GM12878 (cell line): ENCODE measurements around the gene ENGASE. TPM values are rescaled to one million over a fixed set of nuclear protein-coding genes. Genes with fewer than 3 reads are reported as not detected.

Source experiments
- BCLAF1 ChIP-seq: fragments of 450-650 bp; IDR thresholded peaks from 2 replicates; pipeline ENCODE4 v1.6.1; 2017; ENCODE audit warnings: antibody characterized with exemption, mild to moderate bottlenecking, moderate library complexity
- IRF4 ChIP-seq: IDR thresholded peaks from 2 replicates; pipeline ENCODE4 v1.6.1; 2011; ENCODE audit warnings: low read depth, low read length
- MEF2A ChIP-seq: IDR thresholded peaks from 2 replicates; pipeline ENCODE4 v1.6.1; 2011; ENCODE audit warnings: low read depth, mild to moderate bottlenecking, low read length, moderate library complexity; ENCODE audit not compliant: insufficient read depth
- NRF1 ChIP-seq: conservative IDR thresholded peaks from 2 replicates; pipeline ENCODE4 v1.6.1; 2011; ENCODE audit warnings: mild to moderate bottlenecking, low read depth, low read length, improper control_type of control experiment
- POU2F2 ChIP-seq: IDR thresholded peaks from 3 replicates; pipeline ENCODE4 v1.6.1; 2011; ENCODE audit warnings: low read depth, mild to moderate bottlenecking, low read length, borderline replicate concordance
- RUNX3 ChIP-seq: IDR thresholded peaks from 2 replicates; pipeline ENCODE4 v1.6.1; 2012; ENCODE audit warnings: low read length, inconsistent platforms
- TCF3 ChIP-seq: IDR thresholded peaks from 2 replicates; pipeline ENCODE4 v1.6.1; 2012; ENCODE audit warnings: low read depth, mild to moderate bottlenecking, low read length, borderline replicate concordance; ENCODE audit not compliant: insufficient read depth
- ZZZ3 ChIP-seq: IDR thresholded peaks from 2 replicates; pipeline ENCODE4 v1.6.1; 2011; ENCODE audit warnings: low read depth; ENCODE audit not compliant: control insufficient read depth, insufficient read length
- polyA plus RNA-seq, 11 experiments: library from polyadenylated mRNA; depleted of rRNA in 4 of 11; unstranded in 6 of 11; stranded (reverse) in 5 of 11; fragments of >200 nt; fragmentation: Nextera tagmentation in 4 of 11; fragmentation: Illumina TruSeq in 1 of 11; extraction: Ambion mirVana in 4 of 11; extraction: Trizol in 1 of 11; gene quantifications; 1 replicate in 1 of 11; 2 replicates in 10 of 11; pipeline versions ENCODE4 v1.2.1 to v1.2.3, GENCODE V29; 2011 to 2016; ENCODE audit warnings: inconsistent platforms in 2 of 11, missing spikeins in 2 of 11, low read depth in 1 of 11
- total RNA-seq, 4 experiments: library from RNA; depleted of rRNA in 3 of 4; stranded (reverse); fragments of >200 nt in 3 of 4; fragmentation: Illumina TruSeq in 1 of 4; extraction: Trizol in 1 of 4; gene quantifications; 2 replicates each; pipeline versions ENCODE4 v1.2.1 to v1.2.3, GENCODE V29; 2013 to 2021

ENGASE gene
- total and polyA plus RNA-seq, 10 of the 15 experiments (the other 5 are each of a cell fraction or from before 2014, with no cell fraction given): 0.18 to 28.9 (median 10.5) TPM

- TF ChIP-seq BCLAF1 (no peak), MEF2A (no peak), TCF3 (no peak), IRF4 (no peak), ZZZ3 (no peak), NRF1 (no peak), POU2F2 (no peak), RUNX3 (no peak)
These were observed at the start of gene ENGASE (continued) for GRCh38 chr17:79074649-79075445.
